ENCODE results near the gene TRIM2. TPM values are rescaled to one million over a fixed set of nuclear protein-coding genes. Genes with fewer than 3 reads are reported as not detected.

The TRIM2 gene
- total RNA-seq, 1 donor: 39.8 TPM

DNA sequence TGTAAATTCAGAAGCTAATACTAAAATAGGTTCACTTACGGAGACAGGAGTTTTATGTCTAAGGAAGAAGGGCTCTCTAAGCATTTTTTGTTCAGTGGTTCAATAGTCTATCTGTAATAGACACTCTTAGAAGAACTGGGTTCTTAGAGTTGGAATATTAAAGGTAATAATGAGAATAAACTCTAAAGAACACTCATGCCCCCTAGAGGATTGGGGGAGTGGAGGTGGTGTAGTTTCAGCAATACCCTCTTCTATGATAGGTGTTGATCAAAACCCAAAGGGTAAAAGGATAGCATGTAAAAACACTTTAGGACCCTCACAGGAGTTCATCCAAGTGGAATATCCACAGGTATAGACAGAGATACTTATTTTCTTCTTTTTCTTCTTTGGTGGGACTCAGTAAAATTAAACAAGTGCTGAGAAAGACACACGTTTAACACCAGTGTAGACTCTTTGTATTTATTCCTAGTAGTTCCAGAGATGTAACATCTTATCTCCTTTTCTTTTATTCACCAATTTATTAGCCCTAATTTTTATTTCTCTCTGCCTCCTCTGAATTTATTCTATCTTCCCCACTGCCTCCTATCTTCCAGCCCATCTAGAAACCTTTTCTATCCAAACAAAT is 114.6 kb downstream of the TRIM2 start:
- Histone ChIP-seq H3K27ac (ENCODE audit: low read depth, low read length) (no peak overlapping the region), H2AFZ (ENCODE audit: low read length) (no peak overlapping the region), H3K79me2 (ENCODE audit: insufficient read depth, low read length) (no peaks in the 10 kb centered on the region), H3K27me3 (ENCODE audit: insufficient read depth, low read length) (no peaks in the 10 kb centered on the region), H3K4me2 (ENCODE audit: insufficient read depth, low read length) (no peak overlapping the region), H3K4me3 (ENCODE audit: insufficient read depth, low read length) (no peak overlapping the region), H3K36me3 (ENCODE audit: insufficient read depth, low read length) (no peaks in the 10 kb centered on the region), H3K4me1 (ENCODE audit: insufficient read depth, low read length) (no peaks in the 10 kb centered on the region), H4K20me1 (ENCODE audit: insufficient read depth, low read length) (no peaks in the 10 kb centered on the region), H3K9me3 (ENCODE audit: low read depth, low read length) (no peaks in the 10 kb centered on the region)
- TF ChIP-seq, protein P1, sequence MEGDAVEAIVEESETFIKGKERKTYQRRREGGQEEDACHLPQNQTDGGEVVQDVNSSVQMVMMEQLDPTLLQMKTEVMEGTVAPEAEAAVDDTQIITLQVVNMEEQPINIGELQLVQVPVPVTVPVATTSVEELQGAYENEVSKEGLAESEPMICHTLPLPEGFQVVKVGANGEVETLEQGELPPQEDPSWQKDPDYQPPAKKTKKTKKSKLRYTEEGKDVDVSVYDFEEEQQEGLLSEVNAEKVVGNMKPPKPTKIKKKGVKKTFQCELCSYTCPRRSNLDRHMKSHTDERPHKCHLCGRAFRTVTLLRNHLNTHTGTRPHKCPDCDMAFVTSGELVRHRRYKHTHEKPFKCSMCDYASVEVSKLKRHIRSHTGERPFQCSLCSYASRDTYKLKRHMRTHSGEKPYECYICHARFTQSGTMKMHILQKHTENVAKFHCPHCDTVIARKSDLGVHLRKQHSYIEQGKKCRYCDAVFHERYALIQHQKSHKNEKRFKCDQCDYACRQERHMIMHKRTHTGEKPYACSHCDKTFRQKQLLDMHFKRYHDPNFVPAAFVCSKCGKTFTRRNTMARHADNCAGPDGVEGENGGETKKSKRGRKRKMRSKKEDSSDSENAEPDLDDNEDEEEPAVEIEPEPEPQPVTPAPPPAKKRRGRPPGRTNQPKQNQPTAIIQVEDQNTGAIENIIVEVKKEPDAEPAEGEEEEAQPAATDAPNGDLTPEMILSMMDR (IDR thresholded peaks at IDR 0.05; ENCODE audit: extremely low read depth, low read depth, low read length): peak; percentile 67
- DNase-seq (ENCODE audit: insufficient read length, low spot score, missing footprints): peak; percentile 65

DNA sequence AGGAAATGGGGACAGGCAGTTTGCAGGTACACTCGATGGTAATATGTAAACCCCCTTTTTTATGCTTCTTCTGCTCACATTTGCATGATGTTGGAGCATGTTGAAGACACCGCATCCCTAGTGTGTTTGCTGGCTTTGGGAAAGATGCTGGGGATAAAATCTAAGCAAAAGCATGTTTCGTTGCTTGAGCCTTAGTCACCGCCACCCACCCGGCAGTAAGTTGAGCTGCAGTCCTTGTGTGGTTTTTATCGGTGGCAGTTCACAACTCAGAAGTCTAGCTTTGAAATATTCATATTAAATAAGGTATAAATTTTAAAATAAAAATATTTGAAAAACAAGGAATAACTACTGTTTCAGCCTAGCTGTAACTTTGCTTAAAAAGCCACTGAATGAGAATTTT is 118.5 kb downstream of the TRIM2 start:
- TF ChIP-seq, protein P1 (IDR thresholded peaks at IDR 0.05; ENCODE audit: extremely low read depth, low read depth, low read length): no peak
- H3K79me2 ChIP-seq (ENCODE audit: insufficient read depth, low read length): no peaks in the 10 kb centered on the region

DNA sequence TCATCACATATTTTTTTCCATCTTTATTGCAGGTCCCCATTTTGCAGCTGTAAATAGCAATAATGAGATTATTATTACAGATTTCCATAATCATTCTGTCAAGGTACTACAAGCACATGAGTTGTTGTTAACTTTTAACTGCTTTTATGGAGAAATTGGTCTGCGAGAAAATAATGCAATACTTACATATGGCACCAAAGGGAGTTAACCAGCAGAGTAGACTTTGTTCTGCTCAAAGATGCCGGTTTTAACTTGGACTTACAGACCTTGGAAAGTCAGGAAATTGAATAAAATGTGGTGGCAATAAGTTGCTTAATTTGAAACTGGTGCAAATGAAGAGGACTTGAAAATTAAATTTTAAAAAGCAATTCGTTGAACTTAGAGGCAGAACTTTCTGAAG is 119.8 kb downstream of the TRIM2 start:
- Histone ChIP-seq H3K4me2 (ENCODE audit: insufficient read depth, low read length) (no peak overlapping the region), H3K79me2 (ENCODE audit: insufficient read depth, low read length) (no peaks in the 10 kb centered on the region), H3K4me1 (ENCODE audit: insufficient read depth, low read length) (peaks cover 9% of the 10 kb centered on the region), H3K9me3 (ENCODE audit: low read depth, low read length) (no peaks in the 10 kb centered on the region), H3K27me3 (ENCODE audit: insufficient read depth, low read length) (no peaks in the 10 kb centered on the region), H2AFZ (ENCODE audit: low read length) (no peak overlapping the region), H3K27ac (ENCODE audit: low read depth, low read length) (no peak overlapping the region), H4K20me1 (ENCODE audit: insufficient read depth, low read length) (peaks cover 3% of the 10 kb centered on the region), H3K36me3 (ENCODE audit: insufficient read depth, low read length) (no peaks in the 10 kb centered on the region), H3K4me3 (ENCODE audit: insufficient read depth, low read length) (no peak overlapping the region)
- DNase-seq (ENCODE audit: insufficient read length, low spot score, missing footprints): no peak
- TF ChIP-seq, protein P1 (IDR thresholded peaks at IDR 0.05; ENCODE audit: extremely low read depth, low read depth, low read length): no peak

More for the DNA sequence above, 118.5 kb downstream of the TRIM2 start:
- peak; percentile 61 for DNase-seq (ENCODE audit: insufficient read length, low spot score, missing footprints)
- Histone ChIP-seq H3K36me3 (ENCODE audit: insufficient read depth, low read length) (no peaks in the 10 kb centered on the region), H3K4me1 (ENCODE audit: insufficient read depth, low read length) (peaks cover 9% of the 10 kb centered on the region), H2AFZ (ENCODE audit: low read length) (no peak overlapping the region), H3K4me3 (ENCODE audit: insufficient read depth, low read length) (no peak overlapping the region), H3K9me3 (ENCODE audit: low read depth, low read length) (no peaks in the 10 kb centered on the region), H3K27me3 (ENCODE audit: insufficient read depth, low read length) (no peaks in the 10 kb centered on the region), H3K27ac (ENCODE audit: low read depth, low read length) (no peak overlapping the region), H3K4me2 (ENCODE audit: insufficient read depth, low read length) (no peak overlapping the region), H4K20me1 (ENCODE audit: insufficient read depth, low read length) (peaks cover 3% of the 10 kb centered on the region)

DNA sequence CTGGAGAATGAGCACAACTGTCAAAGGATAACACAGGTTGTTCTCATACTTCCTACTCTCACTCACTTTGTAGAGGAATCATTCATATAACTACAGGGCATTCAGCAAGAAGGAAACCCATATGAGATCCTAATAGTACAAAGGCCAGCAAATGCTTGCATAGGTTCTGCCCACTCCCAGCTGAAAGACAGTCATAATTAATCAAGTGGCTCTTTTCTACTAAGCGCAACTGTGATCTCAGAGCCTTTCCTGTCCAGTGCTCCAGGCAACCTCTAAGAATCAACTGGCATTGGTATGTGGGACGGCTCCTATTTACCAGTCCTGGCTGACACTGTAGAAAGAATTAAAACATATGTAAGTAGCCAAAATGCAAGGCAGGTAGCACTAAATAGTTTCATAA is 121.3 kb downstream of the TRIM2 start:
- Histone ChIP-seq H3K4me3 (ENCODE audit: insufficient read depth, low read length) (no peak overlapping the region), H3K9me3 (ENCODE audit: low read depth, low read length) (no peaks in the 10 kb centered on the region), H3K27ac (ENCODE audit: low read depth, low read length) (no peak overlapping the region), H2AFZ (ENCODE audit: low read length) (no peak overlapping the region), H3K4me2 (ENCODE audit: insufficient read depth, low read length) (no peak overlapping the region), H3K79me2 (ENCODE audit: insufficient read depth, low read length) (no peaks in the 10 kb centered on the region), H4K20me1 (ENCODE audit: insufficient read depth, low read length) (peaks cover 3% of the 10 kb centered on the region), H3K4me1 (ENCODE audit: insufficient read depth, low read length) (peaks cover 9% of the 10 kb centered on the region), H3K27me3 (ENCODE audit: insufficient read depth, low read length) (no peaks in the 10 kb centered on the region), H3K36me3 (ENCODE audit: insufficient read depth, low read length) (no peaks in the 10 kb centered on the region)
- TF ChIP-seq, protein P1 (IDR thresholded peaks at IDR 0.05; ENCODE audit: extremely low read depth, low read depth, low read length): no peak
- no peak for DNase-seq (ENCODE audit: insufficient read length, low spot score, missing footprints)
